H1 (cell line): ENCODE measurements around the gene EML5. TPM values are rescaled to one million over a fixed set of nuclear protein-coding genes. Genes with fewer than 3 reads are reported as not detected.

ENCODE experiments used
- ASH2L ChIP-seq: fragments of 200-600, 300-600 bp; sonication (generic); IDR thresholded peaks from one replicate; pipeline ENCODE4 v1.7.1; 2017; ENCODE audit warnings: low read length
- CHD1 ChIP-seq: IDR thresholded peaks from 2 replicates; pipeline ENCODE4 v1.6.1; 2012; ENCODE audit warnings: low read depth, low read length, improper control_type of control experiment
- POLR2A ChIP-seq, 2 experiments: IDR thresholded peaks; 1 replicate in 1 of 2; 2 replicates in 1 of 2; pipeline ENCODE4 v1.6.1; 2011; ENCODE audit warnings: low read depth in 2 of 2, low read length in 2 of 2, mild to moderate bottlenecking in 2 of 2; ENCODE audit errors: control extremely low read depth in 1 of 2
- SIN3A ChIP-seq, 2 experiments: IDR thresholded peaks in 1 of 2; conservative IDR thresholded peaks in 1 of 2; 2 replicates each; pipeline ENCODE4 v1.6.1; 2011 to 2012; ENCODE audit warnings: low read length in 2 of 2, improper control_type of control experiment in 1 of 2, low read depth in 1 of 2, mild to moderate bottlenecking in 1 of 2
- SP1 ChIP-seq: IDR thresholded peaks from 2 replicates; pipeline ENCODE4 v1.6.1; 2011; ENCODE audit warnings: low read depth, low read length
- polyA plus RNA-seq, 7 experiments: library from polyadenylated mRNA; depleted of rRNA in 3 of 7; stranded (reverse) in 5 of 7; unstranded in 2 of 7; fragments of >200 nt in 5 of 7; fragments of 200-250 nt in 2 of 7; gene quantifications; 1 replicate in 5 of 7; 2 replicates in 1 of 7; 4 replicates in 1 of 7; pipeline versions ENCODE4 v1.2.1 to v1.2.3, GENCODE V29; 2011 to 2013; ENCODE audit warnings: missing spikeins in 2 of 7, mixed read lengths in 2 of 7
- total RNA-seq: library from RNA; stranded (reverse); fragmentation: NEBNext Ultra II Directional; extraction: Animal tissue kit (Norgen Biotek cat#: 25700); gene quantifications from 2 replicates; pipeline ENCODE4 v1.2.1, GENCODE V29; 2021
- TF ChIP-seq, protein P1 (sequence below): fragments of 300-600 bp; sonication (generic); IDR thresholded peaks from 2 replicates; pipeline ENCODE4 v1.7.1; 2012; ENCODE audit warnings: low read length, moderate library complexity, mild to moderate bottlenecking, inconsistent platforms; ENCODE audit not compliant: insufficient replicate concordance
- TF ChIP-seq, protein P2 (sequence below), 3 experiments: IDR thresholded peaks; 1 replicate in 2 of 3; 2 replicates in 1 of 3; pipeline versions ENCODE4 v1.5.1 to v1.6.1; 2011; ENCODE audit warnings: low read length in 3 of 3, mild to moderate bottlenecking in 3 of 3, inconsistent platforms in 2 of 3, low read depth in 1 of 3, moderate library complexity in 1 of 3; ENCODE audit not compliant: insufficient read depth in 1 of 3; ENCODE audit errors: control extremely low read depth in 1 of 3

The EML5 gene
- total and polyA plus RNA-seq, 2 of the 8 experiments (the other 6 are each of a cell fraction or from before 2014, with no cell fraction given): 0.39 to 0.88 TPM

DNA sequence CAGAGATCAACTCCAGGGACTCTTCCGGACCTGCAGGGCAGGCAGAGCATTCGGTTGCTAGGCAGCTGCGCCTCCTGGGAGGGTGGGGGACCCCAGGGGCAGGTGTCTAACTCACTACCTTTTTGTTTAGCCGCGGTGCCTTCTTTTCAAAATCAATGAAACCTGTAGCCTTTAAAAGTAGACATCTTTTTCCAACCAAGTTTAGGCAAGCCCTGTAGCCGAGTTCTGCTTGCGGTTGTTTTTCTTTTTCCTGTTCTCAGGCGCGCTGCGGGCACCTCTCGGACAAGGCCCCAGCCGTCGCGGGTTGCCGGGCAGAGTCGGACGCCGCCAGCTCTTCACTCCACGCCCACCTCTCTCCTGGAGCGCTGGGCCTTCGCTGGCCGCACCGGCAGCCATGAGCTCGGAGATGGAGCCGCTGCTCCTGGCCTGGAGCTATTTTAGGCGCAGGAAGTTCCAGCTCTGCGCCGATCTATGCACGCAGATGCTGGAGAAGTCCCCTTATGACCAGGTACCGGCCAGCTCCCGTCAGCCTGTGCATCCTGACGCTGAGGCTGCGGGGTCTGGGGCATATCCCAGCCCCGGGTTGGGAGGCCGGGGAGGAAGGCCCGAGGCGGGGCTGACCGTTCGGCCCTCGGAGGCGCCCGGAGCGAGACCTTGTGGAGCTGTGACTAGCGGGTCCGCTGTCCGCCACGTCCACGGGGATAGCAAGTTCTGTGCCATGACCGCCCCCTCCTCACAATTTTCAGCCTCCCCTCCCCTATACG lies 31.7 kb upstream of the EML5 start, which contains the start of gene TTC8 (continued):
- TF ChIP-seq, protein P1, sequence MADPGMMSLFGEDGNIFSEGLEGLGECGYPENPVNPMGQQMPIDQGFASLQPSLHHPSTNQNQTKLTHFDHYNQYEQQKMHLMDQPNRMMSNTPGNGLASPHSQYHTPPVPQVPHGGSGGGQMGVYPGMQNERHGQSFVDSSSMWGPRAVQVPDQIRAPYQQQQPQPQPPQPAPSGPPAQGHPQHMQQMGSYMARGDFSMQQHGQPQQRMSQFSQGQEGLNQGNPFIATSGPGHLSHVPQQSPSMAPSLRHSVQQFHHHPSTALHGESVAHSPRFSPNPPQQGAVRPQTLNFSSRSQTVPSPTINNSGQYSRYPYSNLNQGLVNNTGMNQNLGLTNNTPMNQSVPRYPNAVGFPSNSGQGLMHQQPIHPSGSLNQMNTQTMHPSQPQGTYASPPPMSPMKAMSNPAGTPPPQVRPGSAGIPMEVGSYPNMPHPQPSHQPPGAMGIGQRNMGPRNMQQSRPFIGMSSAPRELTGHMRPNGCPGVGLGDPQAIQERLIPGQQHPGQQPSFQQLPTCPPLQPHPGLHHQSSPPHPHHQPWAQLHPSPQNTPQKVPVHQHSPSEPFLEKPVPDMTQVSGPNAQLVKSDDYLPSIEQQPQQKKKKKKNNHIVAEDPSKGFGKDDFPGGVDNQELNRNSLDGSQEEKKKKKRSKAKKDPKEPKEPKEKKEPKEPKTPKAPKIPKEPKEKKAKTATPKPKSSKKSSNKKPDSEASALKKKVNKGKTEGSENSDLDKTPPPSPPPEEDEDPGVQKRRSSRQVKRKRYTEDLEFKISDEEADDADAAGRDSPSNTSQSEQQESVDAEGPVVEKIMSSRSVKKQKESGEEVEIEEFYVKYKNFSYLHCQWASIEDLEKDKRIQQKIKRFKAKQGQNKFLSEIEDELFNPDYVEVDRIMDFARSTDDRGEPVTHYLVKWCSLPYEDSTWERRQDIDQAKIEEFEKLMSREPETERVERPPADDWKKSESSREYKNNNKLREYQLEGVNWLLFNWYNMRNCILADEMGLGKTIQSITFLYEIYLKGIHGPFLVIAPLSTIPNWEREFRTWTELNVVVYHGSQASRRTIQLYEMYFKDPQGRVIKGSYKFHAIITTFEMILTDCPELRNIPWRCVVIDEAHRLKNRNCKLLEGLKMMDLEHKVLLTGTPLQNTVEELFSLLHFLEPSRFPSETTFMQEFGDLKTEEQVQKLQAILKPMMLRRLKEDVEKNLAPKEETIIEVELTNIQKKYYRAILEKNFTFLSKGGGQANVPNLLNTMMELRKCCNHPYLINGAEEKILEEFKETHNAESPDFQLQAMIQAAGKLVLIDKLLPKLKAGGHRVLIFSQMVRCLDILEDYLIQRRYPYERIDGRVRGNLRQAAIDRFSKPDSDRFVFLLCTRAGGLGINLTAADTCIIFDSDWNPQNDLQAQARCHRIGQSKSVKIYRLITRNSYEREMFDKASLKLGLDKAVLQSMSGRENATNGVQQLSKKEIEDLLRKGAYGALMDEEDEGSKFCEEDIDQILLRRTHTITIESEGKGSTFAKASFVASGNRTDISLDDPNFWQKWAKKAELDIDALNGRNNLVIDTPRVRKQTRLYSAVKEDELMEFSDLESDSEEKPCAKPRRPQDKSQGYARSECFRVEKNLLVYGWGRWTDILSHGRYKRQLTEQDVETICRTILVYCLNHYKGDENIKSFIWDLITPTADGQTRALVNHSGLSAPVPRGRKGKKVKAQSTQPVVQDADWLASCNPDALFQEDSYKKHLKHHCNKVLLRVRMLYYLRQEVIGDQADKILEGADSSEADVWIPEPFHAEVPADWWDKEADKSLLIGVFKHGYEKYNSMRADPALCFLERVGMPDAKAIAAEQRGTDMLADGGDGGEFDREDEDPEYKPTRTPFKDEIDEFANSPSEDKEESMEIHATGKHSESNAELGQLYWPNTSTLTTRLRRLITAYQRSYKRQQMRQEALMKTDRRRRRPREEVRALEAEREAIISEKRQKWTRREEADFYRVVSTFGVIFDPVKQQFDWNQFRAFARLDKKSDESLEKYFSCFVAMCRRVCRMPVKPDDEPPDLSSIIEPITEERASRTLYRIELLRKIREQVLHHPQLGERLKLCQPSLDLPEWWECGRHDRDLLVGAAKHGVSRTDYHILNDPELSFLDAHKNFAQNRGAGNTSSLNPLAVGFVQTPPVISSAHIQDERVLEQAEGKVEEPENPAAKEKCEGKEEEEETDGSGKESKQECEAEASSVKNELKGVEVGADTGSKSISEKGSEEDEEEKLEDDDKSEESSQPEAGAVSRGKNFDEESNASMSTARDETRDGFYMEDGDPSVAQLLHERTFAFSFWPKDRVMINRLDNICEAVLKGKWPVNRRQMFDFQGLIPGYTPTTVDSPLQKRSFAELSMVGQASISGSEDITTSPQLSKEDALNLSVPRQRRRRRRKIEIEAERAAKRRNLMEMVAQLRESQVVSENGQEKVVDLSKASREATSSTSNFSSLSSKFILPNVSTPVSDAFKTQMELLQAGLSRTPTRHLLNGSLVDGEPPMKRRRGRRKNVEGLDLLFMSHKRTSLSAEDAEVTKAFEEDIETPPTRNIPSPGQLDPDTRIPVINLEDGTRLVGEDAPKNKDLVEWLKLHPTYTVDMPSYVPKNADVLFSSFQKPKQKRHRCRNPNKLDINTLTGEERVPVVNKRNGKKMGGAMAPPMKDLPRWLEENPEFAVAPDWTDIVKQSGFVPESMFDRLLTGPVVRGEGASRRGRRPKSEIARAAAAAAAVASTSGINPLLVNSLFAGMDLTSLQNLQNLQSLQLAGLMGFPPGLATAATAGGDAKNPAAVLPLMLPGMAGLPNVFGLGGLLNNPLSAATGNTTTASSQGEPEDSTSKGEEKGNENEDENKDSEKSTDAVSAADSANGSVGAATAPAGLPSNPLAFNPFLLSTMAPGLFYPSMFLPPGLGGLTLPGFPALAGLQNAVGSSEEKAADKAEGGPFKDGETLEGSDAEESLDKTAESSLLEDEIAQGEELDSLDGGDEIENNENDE: no peak
- TF ChIP-seq POLR2A (IDR thresholded peaks at IDR 0.05; ENCODE audit: control extremely low read depth in 1 of 2, low read depth in 2 of 2, low read length in 2 of 2) (peak; percentile 64 to 94), SIN3A (conservative IDR thresholded peaks at IDR 0.05 in 1 of 2, IDR thresholded peaks at IDR 0.05 in 1 of 2; ENCODE audit: low read depth in 1 of 2, low read length in 2 of 2) (peak; percentile 51 to 89; a peak in 2 of 4 replicates), SP1 (0 out of 2 replicates have a peak, but pooled peaks have one; percentile 27), ASH2L (peak; percentile 89), CHD1 (no peak)
- TF ChIP-seq, protein P2, sequence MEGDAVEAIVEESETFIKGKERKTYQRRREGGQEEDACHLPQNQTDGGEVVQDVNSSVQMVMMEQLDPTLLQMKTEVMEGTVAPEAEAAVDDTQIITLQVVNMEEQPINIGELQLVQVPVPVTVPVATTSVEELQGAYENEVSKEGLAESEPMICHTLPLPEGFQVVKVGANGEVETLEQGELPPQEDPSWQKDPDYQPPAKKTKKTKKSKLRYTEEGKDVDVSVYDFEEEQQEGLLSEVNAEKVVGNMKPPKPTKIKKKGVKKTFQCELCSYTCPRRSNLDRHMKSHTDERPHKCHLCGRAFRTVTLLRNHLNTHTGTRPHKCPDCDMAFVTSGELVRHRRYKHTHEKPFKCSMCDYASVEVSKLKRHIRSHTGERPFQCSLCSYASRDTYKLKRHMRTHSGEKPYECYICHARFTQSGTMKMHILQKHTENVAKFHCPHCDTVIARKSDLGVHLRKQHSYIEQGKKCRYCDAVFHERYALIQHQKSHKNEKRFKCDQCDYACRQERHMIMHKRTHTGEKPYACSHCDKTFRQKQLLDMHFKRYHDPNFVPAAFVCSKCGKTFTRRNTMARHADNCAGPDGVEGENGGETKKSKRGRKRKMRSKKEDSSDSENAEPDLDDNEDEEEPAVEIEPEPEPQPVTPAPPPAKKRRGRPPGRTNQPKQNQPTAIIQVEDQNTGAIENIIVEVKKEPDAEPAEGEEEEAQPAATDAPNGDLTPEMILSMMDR (IDR thresholded peaks at IDR 0.05; ENCODE audit: control extremely low read depth in 1 of 3, insufficient read depth in 1 of 3, low read depth in 1 of 3, low read length in 3 of 3): no peak
